Calu3 (cell line): ENCODE data around the gene ATP2B3. TPM values are rescaled to one million over a fixed set of nuclear protein-coding genes. Genes with fewer than 3 reads are reported as not detected.

ENCODE experiments used
- BruUV-seq: library from RNA; stranded (reverse); fragments of 400-500 nt; replicated peaks from 2 replicates; lab custom pipeline; 2021; lab: Mats Ljungman, UMichigan
- CTCF ChIA-PET: fragments of 300-600 bp; sonication (Branson Sonifier 250); formaldehyde crosslinking; loops from one replicate; lab custom pipeline; 2022; ENCODE audit warnings: antibody characterized with exemption; lab: Charles Lee
- DNase-seq: peaks from one replicate; pipeline ENCODE4 v3.0.0; 2022
- H3K27ac Mint-ChIP-seq: one replicate; pipeline ENCODE4 v1.8.0; 2022; ENCODE audit warnings: mixed read lengths; ENCODE audit not compliant: unreplicated experiment
- H3K27me3 Mint-ChIP-seq: one replicate; pipeline ENCODE4 v1.8.0; 2022; ENCODE audit warnings: mixed read lengths; ENCODE audit not compliant: unreplicated experiment
- H3K36me3 Mint-ChIP-seq: one replicate; pipeline ENCODE4 v1.8.0; 2022; ENCODE audit warnings: mild to moderate bottlenecking, moderate library complexity, mixed read lengths; ENCODE audit not compliant: insufficient read depth, unreplicated experiment
- H3K4me1 Mint-ChIP-seq: one replicate; pipeline ENCODE4 v1.8.0; 2022; ENCODE audit warnings: mild to moderate bottlenecking, low read depth, mixed read lengths; ENCODE audit not compliant: unreplicated experiment
- H3K4me3 Mint-ChIP-seq: one replicate; pipeline ENCODE4 v1.8.0; 2022; ENCODE audit warnings: mild to moderate bottlenecking, low read depth, moderate library complexity, mixed read lengths; ENCODE audit not compliant: unreplicated experiment
- H3K9me3 Mint-ChIP-seq: one replicate; pipeline ENCODE4 v1.8.0; 2022; ENCODE audit warnings: low read depth, mixed read lengths; ENCODE audit not compliant: unreplicated experiment
- CTCF ChIP-seq: fragments of 200-600 bp; IDR thresholded peaks from one replicate; pipeline ENCODE4 v1.8.0; 2022; ENCODE audit warnings: antibody characterized with exemption; ENCODE audit not compliant: unreplicated experiment
- intact Hi-C: fragments of 100-400 bp; cut with micrococcal nuclease; formaldehyde crosslinking; loops from one replicate; pipeline ENCODE4 v1.10.0; 2022; ENCODE audit not compliant: unreplicated experiment
- total RNA-seq: library from RNA; stranded (reverse); gene quantifications from 2 replicates; pipeline ENCODE4 v1.2.3, GENCODE V29; 2022

ATP2B3 gene
- total RNA-seq, 1 experiment from 2014 or later: not detected

- CTCF ChIA-PET: no interaction called here
- Mint-ChIP-seq H3K4me3 (no peak overlapping the region), H3K36me3 (peaks cover 5% of the 10 kb centered on the region), H3K9me3 (no peaks in the 10 kb centered on the region), H3K27ac (no peak overlapping the region), H3K4me1 (no peaks in the 10 kb centered on the region), H3K27me3 (peaks cover 57% of the 10 kb centered on the region)
- DNase-seq: no peak
- no peak for TF ChIP-seq CTCF
- no TSS peak for BruUV-seq
- intact Hi-C loops: no loop called here
These were observed 748 bp downstream of the ATP2B3 start for GRCh38 chrX:153517946-153518834.

GRCh38 chrX:153519569-153520286, 2.3 kb downstream of the ATP2B3 start:
- no peak for DNase-seq
- no peak overlapping the region for H3K27ac Mint-ChIP-seq
- H3K36me3 Mint-ChIP-seq: peaks cover 5% of the 10 kb centered on the region
- BruUV-seq: no TSS peak
- CTCF ChIA-PET: no interaction called here
- H3K4me3 Mint-ChIP-seq: no peak overlapping the region
- intact Hi-C loops: no loop called here
- H3K27me3 Mint-ChIP-seq: peaks cover 71% of the 10 kb centered on the region
- H3K9me3 Mint-ChIP-seq: no peaks in the 10 kb centered on the region
- no peaks in the 10 kb centered on the region for H3K4me1 Mint-ChIP-seq
- TF ChIP-seq CTCF: no peak

GRCh38 chrX:153520287-153520917, 3.0 kb downstream of the ATP2B3 start:
- peaks cover 5% of the 10 kb centered on the region for H3K36me3 Mint-ChIP-seq
- no TSS peak for BruUV-seq
- no peak overlapping the region for H3K27ac Mint-ChIP-seq
- H3K4me3 Mint-ChIP-seq: no peak overlapping the region
- no peaks in the 10 kb centered on the region for H3K4me1 Mint-ChIP-seq
- DNase-seq: no peak
- CTCF ChIA-PET: no interaction called here
- intact Hi-C loops: no loop called here
- H3K27me3 Mint-ChIP-seq: peaks cover 75% of the 10 kb centered on the region
- no peak for TF ChIP-seq CTCF
- no peaks in the 10 kb centered on the region for H3K9me3 Mint-ChIP-seq

GRCh38 chrX:153521034-153521433, 3.6 kb downstream of the ATP2B3 start:
- no TSS peak for BruUV-seq
- Mint-ChIP-seq H3K4me1 (no peaks in the 10 kb centered on the region), H3K4me3 (no peak overlapping the region), H3K27ac (no peak overlapping the region), H3K27me3 (peaks cover 71% of the 10 kb centered on the region), H3K9me3 (no peaks in the 10 kb centered on the region), H3K36me3 (peaks cover 5% of the 10 kb centered on the region)
- intact Hi-C loops: no loop called here
- no peak for TF ChIP-seq CTCF
- DNase-seq: no peak
- CTCF ChIA-PET: no interaction called here
